H1 (cell line): ENCODE results near the gene GNAQ. TPM values are rescaled to one million over a fixed set of nuclear protein-coding genes. Genes with fewer than 3 reads are reported as not detected.

Experiments
- CTCF ChIA-PET: fragments of 300-600 bp; sonication (Branson Sonifier 250); formaldehyde crosslinking; loops from one replicate; lab custom pipeline; 2021; ENCODE audit not compliant: partially characterized antibody; lab: Charles Lee
- POLR2A ChIA-PET: fragments of 300-600 bp; sonication (Branson Sonifier 250); formaldehyde crosslinking; loops from one replicate; lab custom pipeline; 2021; ENCODE audit warnings: inconsistent platforms; ENCODE audit not compliant: partially characterized antibody; lab: Charles Lee
- DNase-seq, 2 experiments: peaks; one replicate each; pipeline versions ENCODE4 v3.0.0 to v3.0.0-alpha.2; 2010 to 2022; ENCODE audit warnings: low spot score in 2 of 2, low read depth in 1 of 2, mixed read lengths in 1 of 2
- FAIRE-seq: peaks from 2 replicates; lab custom pipeline; 2011; peaks lifted over from hg19 to GRCh38; lab: Jason Lieb, UNC
- H2AFZ ChIP-seq: 2 replicates; pipeline ENCODE4 v1.8.1; 2012; ENCODE audit warnings: low read length, inconsistent platforms
- H2AK5ac ChIP-seq: 2 replicates; pipeline ENCODE4 v1.6.1; 2013; ENCODE audit warnings: low read depth, low read length
- H2BK120ac ChIP-seq: replicated peaks from 2 replicates; pipeline ENCODE3; 2013; ENCODE audit warnings: low read depth, low read length, inconsistent platforms
- H2BK12ac ChIP-seq: 2 replicates; pipeline ENCODE4 v1.6.1; 2013; ENCODE audit warnings: low read depth, low read length
- H2BK15ac ChIP-seq: 2 replicates; pipeline ENCODE4 v1.6.1; 2013; ENCODE audit warnings: low read length
- H2BK20ac ChIP-seq: 2 replicates; pipeline ENCODE4 v1.6.1; 2013; ENCODE audit warnings: low read length
- H2BK5ac ChIP-seq: 2 replicates; pipeline ENCODE4 v1.6.1; 2013; ENCODE audit warnings: low read depth, low read length
- H3K14ac ChIP-seq: 2 replicates; pipeline ENCODE4 v1.6.1; 2013; ENCODE audit warnings: inconsistent platforms; ENCODE audit not compliant: insufficient read length
- H3K18ac ChIP-seq: 2 replicates; pipeline ENCODE4 v1.6.1; 2013; ENCODE audit warnings: low read length; ENCODE audit errors: extremely low read depth
- H3K23ac ChIP-seq: 2 replicates; pipeline ENCODE4 v1.6.1; 2013; ENCODE audit warnings: inconsistent platforms; ENCODE audit not compliant: insufficient read length
- H3K23me2 ChIP-seq: 2 replicates; pipeline ENCODE4 v1.6.1; 2013; ENCODE audit warnings: low read depth, low read length
- H3K27ac ChIP-seq: 2 replicates; pipeline ENCODE4 v1.6.1; 2011; ENCODE audit warnings: low read depth, low read length, inconsistent platforms
- H3K27me3 ChIP-seq, 4 experiments: replicated peaks in 1 of 4; 1 replicate in 1 of 4; 2 replicates in 3 of 4; pipeline versions ENCODE4 v1.6.1 to v1.8.1; 2011 to 2013; ENCODE audit warnings: low read length in 3 of 4, mild to moderate bottlenecking in 3 of 4, inconsistent platforms in 2 of 4, mixed read lengths in 2 of 4, moderate library complexity in 1 of 4; ENCODE audit not compliant: control insufficient read depth in 3 of 4, insufficient read depth in 3 of 4; ENCODE audit errors: extremely low read depth in 1 of 4
- H3K36me3 ChIP-seq, 4 experiments: 2 replicates each; pipeline versions ENCODE4 v1.6.1 to v1.8.1; 2011 to 2013; ENCODE audit warnings: mild to moderate bottlenecking in 4 of 4, low read length in 3 of 4, moderate library complexity in 2 of 4, control low read depth in 1 of 4, inconsistent platforms in 1 of 4; ENCODE audit not compliant: insufficient read depth in 4 of 4, control insufficient read depth in 2 of 4
- H3K4ac ChIP-seq: replicated peaks from 2 replicates; pipeline ENCODE3; 2013; ENCODE audit warnings: low read length, low read depth, mixed read lengths, inconsistent platforms; ENCODE audit not compliant: insufficient read length
- H3K4me1 ChIP-seq, 4 experiments: replicated peaks in 1 of 4; 1 replicate in 1 of 4; 2 replicates in 3 of 4; pipeline versions ENCODE4 v1.6.1 to v1.8.1; 2011 to 2013; ENCODE audit warnings: low read length in 3 of 4, inconsistent platforms in 2 of 4, mixed read lengths in 1 of 4; ENCODE audit not compliant: insufficient read depth in 4 of 4, control insufficient read depth in 3 of 4
- H3K4me2 ChIP-seq, 2 experiments: 2 replicates each; pipeline versions ENCODE4 v1.6.1 to v1.8.1; 2011 to 2013; ENCODE audit warnings: low read depth in 2 of 2, low read length in 2 of 2, control low read depth in 1 of 2, inconsistent platforms in 1 of 2, mild to moderate bottlenecking in 1 of 2; ENCODE audit not compliant: insufficient read depth in 1 of 2
- H3K4me3 ChIP-seq, 4 experiments: fragments of 200-600, 300-600 bp in 1 of 4; sonication (generic), shearing (Covaris generic), sonication (Bioruptor Twin) in 1 of 4; 2 replicates each; pipeline versions ENCODE4 v1.5.1 to v1.8.1; 2011 to 2016; ENCODE audit warnings: low read length in 4 of 4, low read depth in 3 of 4, control low read depth in 2 of 4, inconsistent platforms in 2 of 4, mild to moderate bottlenecking in 2 of 4, mixed read lengths in 1 of 4, moderate library complexity in 1 of 4; ENCODE audit not compliant: insufficient read depth in 2 of 4; ENCODE audit errors: extremely low read depth in 1 of 4
- H3K56ac ChIP-seq: replicated peaks from 2 replicates; pipeline ENCODE3; 2013; ENCODE audit warnings: low read depth, mild to moderate bottlenecking, mixed read lengths, low read length, inconsistent platforms; ENCODE audit not compliant: insufficient read length
- H3K79me1 ChIP-seq: 2 replicates; pipeline ENCODE4 v1.6.1; 2013; ENCODE audit warnings: low read depth, low read length, control low read depth
- H3K79me2 ChIP-seq, 2 experiments: 2 replicates each; pipeline versions ENCODE4 v1.6.1 to v1.8.1; 2012 to 2013; ENCODE audit warnings: low read length in 2 of 2, mild to moderate bottlenecking in 2 of 2, inconsistent platforms in 1 of 2; ENCODE audit not compliant: insufficient read depth in 2 of 2, control insufficient read depth in 1 of 2
- H3K9ac ChIP-seq, 4 experiments: replicated peaks in 1 of 4; 1 replicate in 1 of 4; 2 replicates in 3 of 4; pipeline versions ENCODE4 v1.6.1 to v1.8.1; 2011 to 2013; ENCODE audit warnings: low read depth in 3 of 4, low read length in 3 of 4, control low read depth in 2 of 4, mild to moderate bottlenecking in 2 of 4, moderate library complexity in 2 of 4, inconsistent platforms in 1 of 4; ENCODE audit errors: extremely low read depth in 1 of 4
- H3K9me3 ChIP-seq, 2 experiments: 2 replicates each; pipeline versions ENCODE4 v1.6.1 to v1.8.1; 2012 to 2013; ENCODE audit warnings: mild to moderate bottlenecking in 2 of 2, moderate library complexity in 2 of 2, control low read depth in 1 of 2, inconsistent platforms in 1 of 2, low read depth in 1 of 2, low read length in 1 of 2, mixed read lengths in 1 of 2; ENCODE audit not compliant: insufficient read depth in 2 of 2
- H4K20me1 ChIP-seq, 2 experiments: replicated peaks in 1 of 2; 2 replicates each; pipeline versions ENCODE3 to v1.8.1; 2011 to 2013; ENCODE audit warnings: inconsistent platforms in 2 of 2, low read length in 2 of 2, mild to moderate bottlenecking in 1 of 2; ENCODE audit not compliant: insufficient read depth in 2 of 2, control insufficient read depth in 1 of 2
- H4K5ac ChIP-seq: 2 replicates; pipeline ENCODE4 v1.6.1; 2013; ENCODE audit warnings: low read length, low read depth, mixed read lengths, inconsistent platforms; ENCODE audit not compliant: insufficient read length
- H4K8ac ChIP-seq: 2 replicates; pipeline ENCODE4 v1.8.0; 2013; ENCODE audit warnings: mild to moderate bottlenecking, moderate library complexity, low read length, inconsistent platforms; ENCODE audit not compliant: insufficient read depth; ENCODE audit errors: extremely low read depth
- H4K91ac ChIP-seq: replicated peaks from 2 replicates; pipeline ENCODE3; 2013; ENCODE audit warnings: low read length, mixed read lengths, inconsistent platforms; ENCODE audit not compliant: insufficient read length
- BRCA1 ChIP-seq: IDR thresholded peaks from 2 replicates; pipeline ENCODE4 v1.6.1; 2012; ENCODE audit warnings: low read depth, low read length, improper control_type of control experiment
- EGR1 ChIP-seq: IDR thresholded peaks from 2 replicates; pipeline ENCODE4 v1.6.1; 2011; ENCODE audit warnings: low read depth, low read length, borderline replicate concordance
- GTF2F1 ChIP-seq: IDR thresholded peaks from 2 replicates; pipeline ENCODE4 v1.6.1; 2012; ENCODE audit warnings: low read depth, low read length, improper control_type of control experiment, borderline replicate concordance
- HDAC6 ChIP-seq: IDR thresholded peaks from one replicate; pipeline ENCODE4 v1.7.1; 2012; ENCODE audit warnings: low read depth, mild to moderate bottlenecking, inconsistent platforms, low read length, moderate library complexity
- KDM4A ChIP-seq: IDR thresholded peaks from one replicate; pipeline ENCODE4 v1.7.1; 2012; ENCODE audit warnings: low read depth, mild to moderate bottlenecking, moderate library complexity, low read length, inconsistent platforms; ENCODE audit not compliant: severe bottlenecking
- NANOG ChIP-seq: IDR thresholded peaks from 2 replicates; pipeline ENCODE4 v1.6.1; 2011; ENCODE audit warnings: low read length, low read depth, mild to moderate bottlenecking, inconsistent platforms; ENCODE audit not compliant: insufficient read depth, poor library complexity, severe bottlenecking
- SAP30 ChIP-seq: fragments of 300-600 bp; sonication (generic); IDR thresholded peaks from 2 replicates; pipeline ENCODE4 v1.7.1; 2012; ENCODE audit warnings: low read length, moderate library complexity, mild to moderate bottlenecking, inconsistent platforms; ENCODE audit not compliant: insufficient read depth, insufficient replicate concordance
- SP2 ChIP-seq: IDR thresholded peaks from 2 replicates; pipeline ENCODE4 v1.6.1; 2012; ENCODE audit warnings: mild to moderate bottlenecking, low read length, inconsistent platforms
- ZNF274 ChIP-seq: IDR thresholded peaks from 2 replicates; pipeline ENCODE4 v1.7.0; 2012; ENCODE audit warnings: low read length, borderline replicate concordance; ENCODE audit errors: extremely low read depth
- WGBS, 2 experiments: shearing (Covaris generic) in 1 of 2; methylation state at CpG; one replicate each; pipeline versions ENCODE4 v1.1.6 to v1.1.7; 2013 to 2015; ENCODE audit warnings: low lambda C conversion rate in 2 of 2, mixed read lengths in 2 of 2, inconsistent platforms in 1 of 2, low coverage in 1 of 2, missing lambda C conversion rate in 1 of 2; ENCODE audit not compliant: insufficient replicate concordance in 2 of 2, insufficient coverage in 1 of 2, insufficient read length in 1 of 2; ENCODE audit errors: extremely low coverage in 1 of 2, missing lambda C conversion rate in 1 of 2; 5-methylcytosine and 5-hydroxymethylcytosine counted together
- polyA plus RNA-seq, 7 experiments: library from polyadenylated mRNA; depleted of rRNA in 3 of 7; stranded (reverse) in 5 of 7; unstranded in 2 of 7; fragments of >200 nt in 5 of 7; fragments of 200-250 nt in 2 of 7; gene quantifications; 1 replicate in 5 of 7; 2 replicates in 1 of 7; 4 replicates in 1 of 7; pipeline versions ENCODE4 v1.2.1 to v1.2.3, GENCODE V29; 2011 to 2013; ENCODE audit warnings: missing spikeins in 2 of 7, mixed read lengths in 2 of 7
- total RNA-seq: library from RNA; stranded (reverse); fragmentation: NEBNext Ultra II Directional; extraction: Animal tissue kit (Norgen Biotek cat#: 25700); gene quantifications from 2 replicates; pipeline ENCODE4 v1.2.1, GENCODE V29; 2021
- TF ChIP-seq, protein P1 (sequence below), 3 experiments: IDR thresholded peaks; 1 replicate in 2 of 3; 2 replicates in 1 of 3; pipeline versions ENCODE4 v1.5.1 to v1.6.1; 2011; ENCODE audit warnings: low read length in 3 of 3, mild to moderate bottlenecking in 3 of 3, inconsistent platforms in 2 of 3, low read depth in 1 of 3, moderate library complexity in 1 of 3; ENCODE audit not compliant: insufficient read depth in 1 of 3; ENCODE audit errors: control extremely low read depth in 1 of 3

GNAQ gene
- total and polyA plus RNA-seq, 2 of the 8 experiments (the other 6 are each of a cell fraction or from before 2014, with no cell fraction given): 22.8 to 63.8 TPM

DNA sequence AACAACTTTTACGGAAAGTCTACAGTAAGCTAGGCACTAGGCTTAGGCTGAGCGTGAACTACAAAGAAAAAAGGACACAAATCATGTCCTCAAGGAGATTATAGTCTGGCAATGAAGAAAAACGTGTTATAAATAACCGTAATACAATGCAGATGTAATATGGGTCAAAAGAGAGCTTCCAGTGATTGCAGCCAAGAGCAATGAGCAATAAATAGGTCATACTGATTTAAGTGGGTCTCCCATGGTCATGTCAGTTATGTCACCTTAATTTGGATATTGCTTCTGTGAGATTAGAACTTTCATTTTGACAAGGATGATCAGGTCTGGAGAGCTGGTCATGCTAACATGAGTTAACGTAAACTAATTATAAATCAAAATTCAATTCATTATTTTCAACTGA, 224.9 kb downstream of the GNAQ start:
- H3K4me1 ChIP-seq: peaks cover 0 to 3% (median 0%) of the 10 kb centered on the region in 4 experiments; a peak in 3 of 7 replicates
- no peaks in the 10 kb centered on the region for H3K27me3 ChIP-seq
- H2BK12ac ChIP-seq: no peak overlapping the region
- POLR2A ChIA-PET: interaction anchor here (1.2 kb wide), 1 partner anchor 86 kb away, joined by 3 read pairs; no protein-coding TSS in a partner anchor
- H3K4ac ChIP-seq: no peak overlapping the region
- H3K56ac ChIP-seq: no peak overlapping the region
- TF ChIP-seq GTF2F1 (no peak), SAP30 (no peak), NANOG (no peak), HDAC6 (no peak), EGR1 (no peak), KDM4A (no peak), SP2 (no peak), ZNF274 (no peak), BRCA1 (no peak)
- TF ChIP-seq, protein P1, sequence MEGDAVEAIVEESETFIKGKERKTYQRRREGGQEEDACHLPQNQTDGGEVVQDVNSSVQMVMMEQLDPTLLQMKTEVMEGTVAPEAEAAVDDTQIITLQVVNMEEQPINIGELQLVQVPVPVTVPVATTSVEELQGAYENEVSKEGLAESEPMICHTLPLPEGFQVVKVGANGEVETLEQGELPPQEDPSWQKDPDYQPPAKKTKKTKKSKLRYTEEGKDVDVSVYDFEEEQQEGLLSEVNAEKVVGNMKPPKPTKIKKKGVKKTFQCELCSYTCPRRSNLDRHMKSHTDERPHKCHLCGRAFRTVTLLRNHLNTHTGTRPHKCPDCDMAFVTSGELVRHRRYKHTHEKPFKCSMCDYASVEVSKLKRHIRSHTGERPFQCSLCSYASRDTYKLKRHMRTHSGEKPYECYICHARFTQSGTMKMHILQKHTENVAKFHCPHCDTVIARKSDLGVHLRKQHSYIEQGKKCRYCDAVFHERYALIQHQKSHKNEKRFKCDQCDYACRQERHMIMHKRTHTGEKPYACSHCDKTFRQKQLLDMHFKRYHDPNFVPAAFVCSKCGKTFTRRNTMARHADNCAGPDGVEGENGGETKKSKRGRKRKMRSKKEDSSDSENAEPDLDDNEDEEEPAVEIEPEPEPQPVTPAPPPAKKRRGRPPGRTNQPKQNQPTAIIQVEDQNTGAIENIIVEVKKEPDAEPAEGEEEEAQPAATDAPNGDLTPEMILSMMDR (IDR thresholded peaks at IDR 0.05; ENCODE audit: control extremely low read depth in 1 of 3, insufficient read depth in 1 of 3, low read depth in 1 of 3, low read length in 3 of 3): no peak
- TF ChIP-seq, all 59 proteins: peak for 0
- Histone ChIP-seq H2AK5ac (no peak overlapping the region), H3K79me1 (no peaks in the 10 kb centered on the region), H4K91ac (no peak overlapping the region), H3K79me2 (no peaks in the 10 kb centered on the region), H3K4me3 (no peak overlapping the region), H2BK120ac (no peak overlapping the region), H3K9me3 (no peaks in the 10 kb centered on the region), H3K36me3 (no peaks in the 10 kb centered on the region; a peak in 1 of 8 replicates), H3K23me2 (no peaks in the 10 kb centered on the region; the same call in 1 of the 2 replicates), H3K18ac (no peak overlapping the region), H3K4me2 (no peak overlapping the region), H3K27ac (no peak overlapping the region), H4K5ac (no peak overlapping the region), H2BK15ac (no peak overlapping the region), H4K8ac (no peak overlapping the region), H3K9ac (no peak overlapping the region), H3K23ac (no peak overlapping the region), H2BK20ac (no peak overlapping the region), H4K20me1 (peaks cover 0 to 2% of the 10 kb centered on the region in 2 experiments), H2BK5ac (no peak overlapping the region), H2AFZ (no peak overlapping the region), H3K14ac (no peak overlapping the region)
- CTCF ChIA-PET: no interaction called here
- DNase-seq (no peak), FAIRE-seq (no peak)
- WGBS, 2 experiments: 89% methylated on average over 5 of the region's 5 CpGs; no CpG with 5 or more reads in 1 of the 2 experiments
